ENCODE data around the gene MSRB2.
A peak's percentile ranks its signal among the peaks of the same experiment; 100 is the strongest.
"Not testable (repeated sequence)": the region's sequence is repeated elsewhere in the genome, so short reads cannot be mapped to it uniquely, and the experiment has no call there.

The MSRB2 gene

DNA sequence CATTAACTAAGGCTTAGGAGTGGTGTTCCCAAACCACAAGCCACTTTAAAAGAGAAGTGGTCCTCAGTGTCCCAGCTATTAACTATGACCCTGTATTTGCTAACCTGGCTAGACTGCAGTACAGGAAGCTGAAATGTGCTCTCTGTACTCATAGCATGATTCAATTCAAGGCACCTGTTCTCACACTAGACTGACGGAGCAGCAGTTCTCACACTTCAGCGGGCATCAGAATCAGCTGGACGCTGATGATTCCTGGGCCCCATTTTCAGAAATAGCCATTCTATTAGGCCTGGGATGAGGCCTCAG lies 24.5 kb upstream of the MSRB2 start:
- H3K4me3 ChIP-seq (ENCODE audit: control insufficient read depth, low read depth, low read length): no peak overlapping the region
- DNase-seq (ENCODE audit: low read depth): no peak
- TF ChIP-seq, protein P1, sequence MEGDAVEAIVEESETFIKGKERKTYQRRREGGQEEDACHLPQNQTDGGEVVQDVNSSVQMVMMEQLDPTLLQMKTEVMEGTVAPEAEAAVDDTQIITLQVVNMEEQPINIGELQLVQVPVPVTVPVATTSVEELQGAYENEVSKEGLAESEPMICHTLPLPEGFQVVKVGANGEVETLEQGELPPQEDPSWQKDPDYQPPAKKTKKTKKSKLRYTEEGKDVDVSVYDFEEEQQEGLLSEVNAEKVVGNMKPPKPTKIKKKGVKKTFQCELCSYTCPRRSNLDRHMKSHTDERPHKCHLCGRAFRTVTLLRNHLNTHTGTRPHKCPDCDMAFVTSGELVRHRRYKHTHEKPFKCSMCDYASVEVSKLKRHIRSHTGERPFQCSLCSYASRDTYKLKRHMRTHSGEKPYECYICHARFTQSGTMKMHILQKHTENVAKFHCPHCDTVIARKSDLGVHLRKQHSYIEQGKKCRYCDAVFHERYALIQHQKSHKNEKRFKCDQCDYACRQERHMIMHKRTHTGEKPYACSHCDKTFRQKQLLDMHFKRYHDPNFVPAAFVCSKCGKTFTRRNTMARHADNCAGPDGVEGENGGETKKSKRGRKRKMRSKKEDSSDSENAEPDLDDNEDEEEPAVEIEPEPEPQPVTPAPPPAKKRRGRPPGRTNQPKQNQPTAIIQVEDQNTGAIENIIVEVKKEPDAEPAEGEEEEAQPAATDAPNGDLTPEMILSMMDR (conservative IDR thresholded peaks at IDR 0.05; ENCODE audit: control insufficient read depth, insufficient read depth, low read depth, low read length): no peak

DNA sequence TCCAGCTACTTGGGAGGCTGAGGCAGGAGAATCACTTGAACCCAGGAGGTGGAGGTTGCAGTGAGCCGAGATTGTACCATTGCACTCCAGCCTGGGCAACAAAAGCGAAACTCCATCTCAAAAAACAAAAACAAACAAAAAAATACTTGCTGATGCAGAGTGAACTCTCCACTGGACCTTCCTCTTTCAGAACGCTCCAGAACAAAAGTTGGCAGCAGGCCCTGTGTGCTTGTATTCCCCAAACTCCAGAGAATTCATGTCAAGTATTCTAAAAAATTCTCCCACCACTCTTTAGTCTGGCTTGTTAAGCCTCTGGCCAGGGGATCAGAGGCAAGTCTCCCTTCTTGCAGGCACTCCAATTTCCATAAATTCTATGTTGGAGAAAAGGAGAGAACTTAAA lies 22.8 kb upstream of the MSRB2 start:
- not testable (repeated sequence) for H3K4me3 ChIP-seq (ENCODE audit: control insufficient read depth, low read depth, low read length); DNase-seq (ENCODE audit: low read depth)

DNA sequence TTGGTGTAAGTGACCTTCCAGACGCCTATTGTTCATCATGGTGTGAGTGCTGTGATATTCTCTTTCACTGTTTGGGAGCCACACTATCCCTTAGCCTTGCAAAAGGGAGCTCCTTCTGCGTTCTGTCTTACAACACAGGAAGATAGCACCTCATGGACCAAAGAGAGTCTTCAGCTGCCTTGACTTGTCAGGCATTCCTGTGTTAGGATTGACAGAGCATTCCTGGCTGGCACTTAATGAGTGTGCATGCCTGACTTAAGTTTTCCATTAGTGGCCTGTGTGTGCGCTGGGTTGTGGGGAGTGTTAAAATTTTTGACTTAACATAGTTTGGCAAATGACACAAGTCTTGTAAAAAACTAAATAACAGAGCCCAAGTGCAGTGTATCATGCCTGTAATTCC lies 21.9 kb upstream of the MSRB2 start:
- no peak for DNase-seq (ENCODE audit: low read depth)
- H3K4me3 ChIP-seq (ENCODE audit: control insufficient read depth, low read depth, low read length): no peak overlapping the region
- TF ChIP-seq, protein P1 (conservative IDR thresholded peaks at IDR 0.05; ENCODE audit: control insufficient read depth, insufficient read depth, low read depth, low read length): no peak

DNA sequence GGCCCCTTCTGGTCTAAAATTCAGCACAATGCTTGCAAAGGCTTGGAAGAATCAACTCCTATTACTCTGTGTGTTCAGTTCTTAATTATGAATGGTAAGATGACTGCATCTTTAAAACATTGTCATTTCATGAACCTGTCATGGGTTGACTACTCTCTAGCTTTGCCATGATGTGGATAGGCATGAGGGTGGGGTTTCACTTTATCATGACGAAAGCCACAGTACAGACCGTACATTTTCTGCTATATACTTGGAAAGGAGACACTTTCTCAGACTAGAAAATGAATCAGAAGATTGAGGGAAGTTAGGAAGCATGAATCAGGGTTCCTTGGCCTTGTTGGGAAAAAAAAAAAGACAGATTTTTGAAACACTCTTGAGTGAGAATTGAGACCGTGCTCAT lies 19.7 kb upstream of the MSRB2 start:
- no peak overlapping the region for H3K4me3 ChIP-seq (ENCODE audit: control insufficient read depth, low read depth, low read length)
- TF ChIP-seq, protein P1 (conservative IDR thresholded peaks at IDR 0.05; ENCODE audit: control insufficient read depth, insufficient read depth, low read depth, low read length): no peak
- peak; percentile 23 for DNase-seq (ENCODE audit: low read depth)

DNA sequence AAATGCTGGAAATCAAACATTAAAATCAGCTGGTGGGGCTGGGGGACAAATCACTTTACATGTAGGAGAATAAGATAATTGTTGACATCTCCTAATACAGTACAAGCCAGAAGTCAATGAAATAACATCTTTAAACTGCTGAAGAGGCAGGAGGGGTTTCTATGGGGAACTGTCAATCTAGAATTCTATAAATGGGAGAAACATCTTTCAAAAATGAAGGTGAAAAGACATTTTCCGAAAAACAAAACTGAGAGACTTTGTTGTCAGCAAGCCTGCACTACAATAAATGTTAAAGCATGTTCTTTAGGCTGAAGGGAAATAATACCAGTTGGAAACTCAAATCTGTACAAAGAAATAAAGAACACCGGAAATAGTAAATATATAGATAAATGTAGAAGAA lies 17.3 kb upstream of the MSRB2 start:
- TF ChIP-seq, protein P1 (conservative IDR thresholded peaks at IDR 0.05; ENCODE audit: control insufficient read depth, insufficient read depth, low read depth, low read length): no peak
- DNase-seq (ENCODE audit: low read depth): no peak

DNA sequence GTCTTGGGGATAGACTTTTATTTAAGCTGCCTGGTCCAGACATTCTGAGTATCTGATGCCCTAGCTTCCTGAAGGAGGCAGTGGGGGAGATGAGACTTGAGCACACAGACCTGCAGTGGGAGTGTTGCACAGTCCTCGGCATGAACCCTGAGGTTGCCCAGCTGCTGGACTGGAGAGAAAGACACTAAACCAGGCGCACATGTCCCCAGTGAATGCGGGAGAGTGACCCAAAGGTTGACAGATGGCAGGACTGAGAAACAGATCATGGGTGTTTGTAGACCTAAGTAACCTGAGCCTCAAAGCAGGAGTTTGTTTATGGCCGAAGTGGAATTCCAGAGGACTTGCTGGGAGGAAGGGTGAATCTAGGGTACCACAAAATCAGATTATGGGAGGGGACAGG lies 15.7 kb upstream of the MSRB2 start:
- no peak overlapping the region for H3K4me3 ChIP-seq (ENCODE audit: control insufficient read depth, low read depth, low read length)
- TF ChIP-seq, protein P1 (conservative IDR thresholded peaks at IDR 0.05; ENCODE audit: control insufficient read depth, insufficient read depth, low read depth, low read length): no peak
- DNase-seq (ENCODE audit: low read depth): no peak

More for the DNA sequence above, 17.3 kb upstream of the MSRB2 start:
- no peak overlapping the region for H3K4me3 ChIP-seq (ENCODE audit: control insufficient read depth, low read depth, low read length)

DNA sequence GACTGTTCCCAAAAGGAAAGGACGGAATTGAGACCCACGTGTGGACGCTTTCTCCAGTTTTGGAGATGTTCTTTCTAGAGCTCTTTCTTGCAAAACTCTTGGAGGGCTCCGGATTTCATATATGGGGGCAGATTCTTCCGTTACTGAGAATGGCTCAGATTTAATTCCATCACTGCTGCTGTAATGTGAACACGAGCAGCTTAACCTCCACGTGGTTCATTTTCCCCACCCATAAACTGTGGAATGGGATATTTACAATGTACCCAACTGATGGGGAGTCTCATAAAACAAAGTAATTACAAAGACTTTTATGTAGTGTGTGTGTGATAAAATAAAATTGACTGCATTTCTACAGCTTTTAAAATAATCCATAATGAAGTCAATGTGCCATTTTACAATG lies 15.1 kb upstream of the MSRB2 start:
- DNase-seq (ENCODE audit: low read depth): no peak
- TF ChIP-seq, protein P1 (conservative IDR thresholded peaks at IDR 0.05; ENCODE audit: control insufficient read depth, insufficient read depth, low read depth, low read length): no peak
- no peak overlapping the region for H3K4me3 ChIP-seq (ENCODE audit: control insufficient read depth, low read depth, low read length)

All from fibroblast of mammary gland (primary cell).